ENCODE measurements around the gene KDF1. TPM values are rescaled to one million over a fixed set of nuclear protein-coding genes. Genes with fewer than 3 reads are reported as not detected.

KDF1 gene
- total RNA-seq, 4 donors from 2014 or later: 2.3 TPM; not detected in 3

GRCh38 chr1:26965628-26966027 is 5.4 kb upstream of the KDF1 start:
- TF ChIP-seq EP300 (IDR thresholded peaks at IDR 0.05): no peak
- TF ChIP-seq, protein P1, sequence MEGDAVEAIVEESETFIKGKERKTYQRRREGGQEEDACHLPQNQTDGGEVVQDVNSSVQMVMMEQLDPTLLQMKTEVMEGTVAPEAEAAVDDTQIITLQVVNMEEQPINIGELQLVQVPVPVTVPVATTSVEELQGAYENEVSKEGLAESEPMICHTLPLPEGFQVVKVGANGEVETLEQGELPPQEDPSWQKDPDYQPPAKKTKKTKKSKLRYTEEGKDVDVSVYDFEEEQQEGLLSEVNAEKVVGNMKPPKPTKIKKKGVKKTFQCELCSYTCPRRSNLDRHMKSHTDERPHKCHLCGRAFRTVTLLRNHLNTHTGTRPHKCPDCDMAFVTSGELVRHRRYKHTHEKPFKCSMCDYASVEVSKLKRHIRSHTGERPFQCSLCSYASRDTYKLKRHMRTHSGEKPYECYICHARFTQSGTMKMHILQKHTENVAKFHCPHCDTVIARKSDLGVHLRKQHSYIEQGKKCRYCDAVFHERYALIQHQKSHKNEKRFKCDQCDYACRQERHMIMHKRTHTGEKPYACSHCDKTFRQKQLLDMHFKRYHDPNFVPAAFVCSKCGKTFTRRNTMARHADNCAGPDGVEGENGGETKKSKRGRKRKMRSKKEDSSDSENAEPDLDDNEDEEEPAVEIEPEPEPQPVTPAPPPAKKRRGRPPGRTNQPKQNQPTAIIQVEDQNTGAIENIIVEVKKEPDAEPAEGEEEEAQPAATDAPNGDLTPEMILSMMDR (IDR thresholded peaks at IDR 0.05): no peak
- 88 to 89% methylated on average over 6 to 9 of the region's 9 CpGs for WGBS, 2 donors (ENCODE audit: low coverage in 1 of 2)
- no peak for ATAC-seq
- Histone ChIP-seq H3K27ac (no peak overlapping the region), H3K9me3 (no peaks in the 10 kb centered on the region), H3K4me1 (peaks cover 0 to under 1% (median 0%) of the 10 kb centered on the region in 3 donors), H3K4me3 (no peak overlapping the region), H3K36me3 (no peaks in the 10 kb centered on the region), H3K27me3 (peaks cover 85% of the 10 kb centered on the region)

- TF ChIP-seq POLR2AphosphoS5 (IDR thresholded peaks at IDR 0.05) (no peak), EP300 (IDR thresholded peaks at IDR 0.05) (no peak), POLR2A (IDR thresholded peaks at IDR 0.05) (no peak)
- TF ChIP-seq, protein P1 (IDR thresholded peaks at IDR 0.05): no peak
- peaks cover 0 to 4% (median 2%) of the 10 kb centered on the region in 3 donors for H3K4me1 ChIP-seq
- H3K27ac ChIP-seq: no peak overlapping the region
- H3K4me3 ChIP-seq: no peak overlapping the region
- no peaks in the 10 kb centered on the region for H3K9me3 ChIP-seq
- WGBS, 2 donors (ENCODE audit: low coverage in 1 of 2): 87% methylated on average over 5 to 6 of the region's 6 CpGs
- H3K36me3 ChIP-seq: no peaks in the 10 kb centered on the region
- ATAC-seq: no peak
- H3K27me3 ChIP-seq: peaks cover 85% of the 10 kb centered on the region
Measured at GRCh38 chr1:26965213-26965612, 4.9 kb upstream of the KDF1 start.

DNA sequence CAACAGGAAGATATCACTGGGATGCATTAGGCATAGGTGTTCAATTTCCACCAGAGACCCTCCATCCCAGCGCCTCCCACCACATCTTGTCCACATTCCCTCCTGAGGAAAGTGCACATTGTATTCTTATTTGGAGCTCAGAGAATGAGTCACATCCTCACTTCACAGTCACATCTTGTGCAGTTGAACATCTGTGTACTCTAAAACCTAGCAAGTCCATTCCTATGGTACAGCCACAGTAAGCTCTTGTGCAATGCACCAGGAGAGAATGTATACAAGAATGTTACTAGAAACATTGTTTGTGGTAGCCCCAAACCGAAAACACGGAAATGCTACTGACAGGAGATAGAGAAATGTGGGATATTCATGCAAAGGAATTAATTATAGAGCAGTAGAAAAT is 1.6 kb upstream of the KDF1 start:
- H3K27me3 ChIP-seq: peaks cover 93% of the 10 kb centered on the region
- WGBS, 2 donors (ENCODE audit: low coverage in 1 of 2): 57 to 63% methylated on average over 3 of the region's 3 CpGs
- no peak for ATAC-seq

GRCh38 chr1:26960625-26960966 is 328 bp upstream of the KDF1 start:
- ATAC-seq: no peak
- Histone ChIP-seq H3K4me3 (no peak overlapping the region), H3K9me3 (peaks cover 0 to 16% (median 0%) of the 10 kb centered on the region in 3 donors), H3K27ac (no peak overlapping the region), H3K27me3 (peaks cover 91% of the 10 kb centered on the region), H3K4me1 (peaks cover 0 to 13% (median 10%) of the 10 kb centered on the region in 3 donors), H3K36me3 (no peaks in the 10 kb centered on the region)
- 14 to 31% methylated on average over 1 to 3 of the region's 3 CpGs for WGBS, 2 donors (ENCODE audit: low coverage in 1 of 2)
- no peak for TF ChIP-seq POLR2A (IDR thresholded peaks at IDR 0.05)

More for the DNA sequence above, 1.6 kb upstream of the KDF1 start:
- H3K36me3 ChIP-seq: no peaks in the 10 kb centered on the region
- H3K4me3 ChIP-seq: no peak overlapping the region
- peaks cover 0 to 13% (median 10%) of the 10 kb centered on the region in 3 donors for H3K4me1 ChIP-seq
- peaks cover 0 to 4% (median 0%) of the 10 kb centered on the region in 3 donors for H3K9me3 ChIP-seq
- TF ChIP-seq POLR2AphosphoS5 (IDR thresholded peaks at IDR 0.05) (no peak), EP300 (IDR thresholded peaks at IDR 0.05) (no peak), POLR2A (IDR thresholded peaks at IDR 0.05) (no peak)
- TF ChIP-seq, protein P1 (IDR thresholded peaks at IDR 0.05): no peak
- H3K27ac ChIP-seq: no peak overlapping the region

DNA sequence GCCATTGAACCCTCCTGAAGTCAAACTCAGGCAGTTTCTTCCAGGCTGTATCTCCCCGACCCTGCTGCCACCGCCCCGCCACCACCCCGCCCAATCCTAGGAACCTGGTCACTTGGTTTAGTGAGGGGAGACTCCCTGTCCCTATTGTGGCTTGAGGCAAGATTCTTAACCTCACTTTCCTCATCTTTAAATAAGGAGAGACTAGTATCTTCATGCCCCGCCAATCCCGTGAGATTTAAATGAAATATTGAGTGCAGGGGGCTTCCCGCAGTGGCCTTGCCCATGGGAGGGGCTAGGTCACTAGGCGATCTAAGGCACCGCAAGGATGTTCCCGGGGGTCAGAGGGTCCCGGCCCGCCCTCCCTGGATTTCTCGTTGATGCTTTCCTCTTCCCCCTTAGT is 998 bp downstream of the KDF1 start:
- ATAC-seq: no peak
- TF ChIP-seq POLR2AphosphoS5 (IDR thresholded peaks at IDR 0.05): no peak
- no peak for TF ChIP-seq POLR2A (IDR thresholded peaks at IDR 0.05)
- no peak for TF ChIP-seq EP300 (IDR thresholded peaks at IDR 0.05)
- TF ChIP-seq, protein P1 (IDR thresholded peaks at IDR 0.05): no peak
- WGBS, 2 donors (ENCODE audit: low coverage in 1 of 2): 10 to 25% methylated on average over 6 to 11 of the region's 13 CpGs
- H3K4me1 ChIP-seq: peaks cover 0 to 13% (median 10%) of the 10 kb centered on the region in 3 donors
- H3K27me3 ChIP-seq: peaks cover 93% of the 10 kb centered on the region
- H3K27ac ChIP-seq: no peak overlapping the region
- no peaks in the 10 kb centered on the region for H3K36me3 ChIP-seq
- H3K9me3 ChIP-seq: peaks cover 0 to 19% (median 0%) of the 10 kb centered on the region in 3 donors
- no peak overlapping the region for H3K4me3 ChIP-seq

Data from gastroesophageal sphincter (tissue), 4 donors.